RPMI7951 (cell line): ENCODE results near the gene ANO3. TPM values are rescaled to one million over a fixed set of nuclear protein-coding genes. Genes with fewer than 3 reads are reported as not detected.
"Not testable (repeated sequence)": the region's sequence is repeated elsewhere in the genome, so short reads cannot be mapped to it uniquely, and the experiment has no call there.

Experiments used
- DNase-seq: peaks from one replicate; pipeline ENCODE4 v3.0.0-alpha.2; 2012; ENCODE audit warnings: low read depth
- total RNA-seq: library from RNA; depleted of rRNA; stranded (reverse); fragments of >200 nt; shearing (Covaris generic); gene quantifications from 2 replicates; pipeline ENCODE4 v1.2.3, GENCODE V29; 2014; rRNA removed

The ANO3 gene
- total RNA-seq = 1.7 and 1.8 TPM in 2 replicates

DNA sequence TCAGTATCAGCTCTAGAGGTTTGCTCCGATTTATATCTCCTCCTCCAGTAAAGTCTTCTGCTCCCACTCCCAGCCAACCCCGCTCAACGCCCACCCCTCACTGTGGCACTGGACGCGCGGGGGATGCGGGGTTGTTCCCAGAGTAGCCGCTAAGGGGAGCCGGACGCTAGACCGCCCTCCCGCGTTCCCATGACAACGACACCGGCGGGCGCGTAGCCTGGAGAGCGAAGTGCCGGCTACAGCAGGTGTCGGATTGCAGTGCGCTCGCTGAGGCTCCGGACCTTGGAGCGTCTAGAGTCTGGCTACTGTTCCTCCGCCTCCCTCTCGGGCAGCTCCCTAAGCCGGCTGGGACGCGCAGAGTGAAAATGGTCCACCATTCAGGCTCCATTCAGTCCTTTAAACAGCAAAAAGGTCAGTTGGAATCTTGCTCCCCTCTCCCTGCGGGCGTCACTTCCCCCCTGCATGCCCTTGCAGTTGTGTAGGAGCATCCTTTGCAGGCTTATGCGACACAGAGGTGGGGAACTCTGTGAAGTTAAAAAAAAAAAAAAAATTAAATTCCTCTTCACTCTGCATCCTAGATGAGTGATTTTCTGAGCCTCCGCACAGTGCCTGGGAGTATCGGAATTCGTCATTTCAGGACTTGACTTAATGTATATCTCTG, at the start of gene ANO3:
TSS of gene ANO3 (plus strand) at position 220 of the 661 bp plus-strand sequence. CDS start at position 366, 146 bp downstream.
- peak; percentile 28 for DNase-seq

DNA sequence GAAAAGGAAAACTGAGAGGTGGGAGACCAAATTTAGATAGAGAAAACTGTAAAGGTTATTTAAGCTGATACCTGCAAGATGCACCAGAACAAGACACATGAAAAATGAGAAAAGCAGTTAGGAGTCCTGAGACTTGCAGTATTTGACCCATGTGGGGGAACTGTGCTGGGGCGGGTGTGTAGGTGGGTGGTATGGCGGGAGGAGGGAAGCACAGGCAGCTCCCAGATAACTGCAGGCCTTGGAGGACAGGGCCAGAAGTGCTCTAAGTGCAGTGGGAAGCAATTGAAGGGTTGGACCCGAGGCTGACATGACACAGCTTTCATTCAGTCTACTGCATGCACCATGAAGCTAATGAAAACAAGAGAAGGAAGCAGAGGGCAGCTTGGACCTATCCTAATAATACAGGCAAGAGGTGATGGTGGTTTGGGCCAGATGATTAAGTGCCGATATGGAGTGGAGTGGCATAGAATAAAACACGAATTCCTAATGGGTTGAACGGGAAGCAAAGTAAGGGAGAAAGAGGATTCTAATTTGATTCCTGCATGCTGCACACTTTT, 48.0 kb upstream of the ANO3 start:
- no peak for DNase-seq

DNA sequence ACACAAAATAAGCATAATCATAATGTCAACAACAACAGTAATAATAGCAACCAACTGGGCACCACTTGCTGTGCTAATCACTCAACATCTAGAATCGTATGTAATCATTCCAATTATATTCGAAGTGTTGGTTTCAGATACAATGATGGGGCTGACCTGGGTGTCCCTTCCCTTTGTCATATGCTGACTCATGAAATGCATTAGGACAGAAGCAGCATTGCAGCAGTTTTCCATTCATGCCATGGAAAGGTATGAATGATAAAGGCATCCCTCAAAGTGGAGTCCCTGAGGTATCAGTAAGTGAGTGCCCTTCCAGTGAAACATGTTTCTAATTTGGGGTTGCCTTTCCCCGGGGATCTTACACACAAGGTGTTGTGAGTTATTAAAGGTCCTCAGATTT, 46.3 kb upstream of the ANO3 start:
- DNase-seq = no peak

DNA sequence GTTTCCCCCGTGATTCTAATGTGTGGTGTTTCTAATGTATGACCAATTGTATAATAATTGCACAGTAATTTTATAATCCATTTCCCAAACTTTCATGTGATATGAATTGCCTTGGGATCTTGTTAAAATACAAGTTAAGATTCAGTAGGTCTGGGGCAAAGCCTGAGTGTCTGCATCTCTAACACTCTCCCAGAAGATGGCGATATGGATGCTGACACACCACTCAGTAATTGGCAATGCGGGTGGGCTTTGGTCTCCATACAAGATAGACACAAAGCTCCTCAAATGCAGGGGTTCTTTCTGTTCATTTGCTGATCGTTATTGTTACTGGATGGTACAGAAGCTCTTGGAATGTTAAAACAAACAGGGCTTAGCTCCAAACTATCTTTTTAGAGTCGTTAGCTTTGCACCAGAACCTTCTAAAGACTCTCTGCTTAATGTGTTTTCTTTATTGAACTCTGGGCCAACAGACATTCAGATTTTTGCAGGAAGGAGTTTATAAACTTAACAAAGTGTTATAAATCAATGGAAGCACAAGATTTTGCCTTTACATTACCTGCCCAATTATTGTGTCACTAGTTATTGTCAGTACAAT, 45.4 kb upstream of the ANO3 start:
- DNase-seq = peak; percentile 14

DNA sequence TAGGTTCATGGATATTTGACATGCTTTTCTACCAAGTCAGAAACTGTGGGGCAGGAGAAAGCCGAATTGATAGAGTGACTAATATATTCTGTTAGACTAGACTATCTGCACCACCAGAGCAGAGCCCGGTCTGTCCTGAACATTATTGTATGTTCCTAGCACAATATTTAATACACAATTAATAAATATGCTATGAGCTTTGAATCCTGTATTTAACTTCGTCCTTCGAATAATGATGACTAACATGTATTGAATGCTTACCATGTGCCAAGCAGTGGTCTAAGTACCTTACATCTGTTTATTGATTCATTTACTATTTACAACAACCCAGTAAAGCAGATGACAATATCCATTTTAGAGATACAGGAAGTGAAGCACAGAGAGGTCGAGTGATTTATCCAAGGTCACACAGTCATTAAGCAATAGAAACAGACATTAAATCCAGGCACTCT, 44.8 kb upstream of the ANO3 start:
- no peak for DNase-seq

DNA sequence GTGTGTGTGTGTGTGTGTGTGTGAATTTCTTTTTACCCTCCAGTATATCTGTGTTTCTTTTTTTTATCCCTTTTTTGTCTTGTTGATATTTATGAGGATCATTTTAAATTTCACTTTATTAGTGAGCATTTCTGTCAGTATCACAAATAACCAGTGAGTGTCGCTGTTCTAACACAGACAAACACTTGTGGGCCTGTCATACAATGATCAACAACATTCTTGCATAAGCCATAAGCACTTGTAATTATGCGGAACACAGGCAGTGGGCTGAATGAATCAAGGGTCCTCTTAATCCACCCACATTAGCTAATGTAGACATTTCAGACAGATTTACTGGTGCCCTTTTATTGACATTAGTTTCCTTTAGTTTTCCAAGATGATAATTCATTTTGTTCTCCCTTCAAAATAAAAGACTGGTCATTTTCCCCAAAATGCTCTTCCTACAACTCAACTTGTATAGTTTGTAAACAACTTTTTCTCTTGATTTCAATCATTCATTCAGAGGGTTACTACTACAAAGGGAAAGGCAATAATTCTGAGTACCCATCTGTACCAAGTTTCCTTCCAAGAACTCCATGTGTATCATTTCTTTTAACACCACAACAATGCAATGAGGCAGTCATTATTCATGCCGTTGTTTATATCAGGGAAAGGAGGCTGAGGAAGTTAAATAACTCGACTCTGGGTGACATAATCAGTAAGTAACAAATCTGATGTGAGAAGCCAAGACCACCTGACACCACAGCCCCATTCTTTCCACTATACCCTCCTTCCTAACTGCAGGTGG, 34.5 kb upstream of the ANO3 start:
- peak; percentile 38 for DNase-seq

GRCh38 chr11:26316372-26316771, 15.6 kb upstream of the ANO3 start:
- not testable (repeated sequence) for DNase-seq

GRCh38 chr11:26319906-26320305, 12.0 kb upstream of the ANO3 start:
- no peak for DNase-seq

DNA sequence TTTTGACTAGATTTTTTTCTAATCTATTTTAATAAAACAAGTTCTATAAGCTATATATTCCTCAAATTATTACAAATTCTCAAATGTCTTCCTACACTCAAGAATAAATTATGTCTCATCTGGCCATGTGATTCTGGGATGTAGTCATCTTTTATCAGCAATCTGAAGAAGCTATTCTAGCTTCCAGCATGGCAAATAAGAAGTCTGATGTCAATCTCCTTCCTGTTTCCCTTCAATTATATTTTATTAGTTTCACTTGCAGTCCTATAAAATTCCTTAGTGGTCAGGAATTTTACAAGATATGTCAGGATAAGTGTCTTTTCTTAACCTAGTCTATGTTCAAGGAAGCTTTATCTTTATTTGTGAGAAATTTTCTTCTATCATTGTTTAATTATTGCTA, 10.4 kb upstream of the ANO3 start:
- no peak for DNase-seq

- no peak for DNase-seq
Observed at GRCh38 chr11:26322335-26323067, 9.4 kb upstream of the ANO3 start.

GRCh38 chr11:26323837-26324236, 8.1 kb upstream of the ANO3 start:
- no peak for DNase-seq

GRCh38 chr11:26324270-26324669, 7.7 kb upstream of the ANO3 start:
- no peak for DNase-seq

GRCh38 chr11:26326793-26327400, 5.0 kb upstream of the ANO3 start:
- DNase-seq = no peak

DNA sequence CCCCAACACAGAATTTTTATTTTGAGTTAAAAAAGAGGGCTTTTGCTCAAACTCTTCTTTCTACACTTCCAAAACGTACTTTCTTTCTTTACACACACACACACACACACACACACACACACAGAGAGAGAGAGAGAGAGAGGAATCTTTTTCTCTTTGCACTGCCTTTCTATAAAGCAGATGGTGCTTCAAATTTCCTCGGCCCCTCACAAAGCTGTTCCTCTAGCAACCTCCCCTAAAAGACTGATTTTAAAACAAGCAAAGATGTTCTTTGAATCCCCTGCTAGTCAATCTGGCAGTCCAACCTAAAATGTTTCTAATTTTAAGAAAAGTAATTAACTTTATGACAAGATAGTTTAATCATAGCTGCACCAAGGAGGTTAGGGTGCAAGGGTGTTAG, 2.7 kb upstream of the ANO3 start:
- DNase-seq = no peak

DNA sequence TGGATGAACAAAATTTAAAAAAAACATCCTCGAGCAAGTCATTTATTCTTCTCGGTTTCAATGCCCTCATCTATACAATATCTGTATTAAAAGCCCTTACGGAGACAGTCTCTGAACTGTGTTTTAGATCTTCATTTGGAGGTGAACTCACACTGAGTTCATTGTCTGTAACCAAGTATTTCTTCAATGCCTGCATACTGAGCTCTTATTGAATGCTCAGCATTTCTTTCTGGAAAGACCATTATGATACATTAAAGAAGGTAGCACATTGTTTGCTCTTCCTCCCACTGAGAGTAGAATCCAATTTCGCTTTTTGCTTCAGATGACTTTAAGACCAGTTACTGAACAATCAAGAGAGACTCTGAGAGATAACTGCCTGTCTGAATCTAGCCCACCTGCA, 1.7 kb upstream of the ANO3 start:
- DNase-seq = no peak

DNA sequence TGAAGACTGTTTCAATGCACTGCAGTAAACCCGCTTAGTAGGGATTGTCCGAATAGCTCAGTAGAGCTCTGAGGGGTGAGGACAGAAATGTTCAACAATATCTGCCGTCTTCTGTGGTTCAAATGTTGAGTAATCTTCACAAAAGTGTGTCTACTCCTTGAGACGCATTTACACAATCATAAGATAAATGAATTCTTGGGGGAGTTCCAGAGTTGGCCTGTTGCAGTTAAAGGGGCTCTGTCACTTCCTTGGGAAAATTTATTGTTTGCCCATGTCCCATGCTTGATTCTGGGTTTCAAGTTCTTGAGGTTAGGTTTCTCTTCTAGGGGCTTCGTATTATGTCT, 614 bp downstream of the ANO3 start:
- DNase-seq = no peak

GRCh38 chr11:26333906-26334305, 2.0 kb downstream of the ANO3 start:
- no peak for DNase-seq

GRCh38 chr11:26335903-26336302, 4.0 kb downstream of the ANO3 start:
- no peak for DNase-seq

DNA sequence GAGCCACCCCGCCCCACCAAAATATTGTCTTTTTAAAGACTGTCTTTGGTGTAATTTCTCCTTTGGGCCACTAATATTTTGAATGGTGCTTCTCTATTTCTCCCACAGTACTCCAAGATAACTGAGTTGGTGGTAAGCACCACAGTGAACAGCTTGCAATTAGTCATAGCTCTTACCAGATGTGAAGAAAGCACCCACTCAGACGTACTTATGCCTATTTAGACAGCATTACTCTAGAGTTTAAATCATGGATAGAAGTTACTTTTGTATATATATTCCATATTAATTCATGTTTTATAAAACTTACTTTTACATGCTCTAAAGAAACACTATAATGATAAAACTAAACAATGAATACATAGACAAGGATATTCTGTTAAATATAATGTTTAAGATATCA, 12.7 kb downstream of the ANO3 start:
- DNase-seq = no peak

- no peak for DNase-seq
Observed at GRCh38 chr11:26348776-26349175, 16.8 kb downstream of the ANO3 start.

- peak; percentile 10 for DNase-seq
Observed at GRCh38 chr11:26350002-26350401, 18.1 kb downstream of the ANO3 start.

DNA sequence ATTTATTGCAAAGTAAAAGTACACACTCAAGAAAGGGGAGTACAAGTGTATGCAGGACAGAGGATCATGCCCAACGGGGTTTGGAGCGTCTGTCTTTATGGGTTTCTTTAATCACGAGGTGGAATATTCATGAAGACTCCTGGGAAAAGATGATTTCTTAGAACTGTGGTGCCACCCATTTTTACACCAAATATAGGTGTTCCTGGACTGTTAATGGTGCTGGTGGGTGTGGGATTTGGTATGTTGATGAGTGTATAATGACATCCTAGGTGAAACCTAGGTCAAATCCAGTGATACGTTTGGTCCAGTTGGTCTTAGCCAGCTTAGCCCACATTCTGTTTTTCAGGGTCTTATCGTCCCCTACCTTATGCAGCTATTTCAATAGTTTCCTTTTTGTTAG, 21.1 kb downstream of the ANO3 start:
- DNase-seq = no peak
